Measurements from ENCODE around the gene NDOR1.

Gene NDOR1

DNA sequence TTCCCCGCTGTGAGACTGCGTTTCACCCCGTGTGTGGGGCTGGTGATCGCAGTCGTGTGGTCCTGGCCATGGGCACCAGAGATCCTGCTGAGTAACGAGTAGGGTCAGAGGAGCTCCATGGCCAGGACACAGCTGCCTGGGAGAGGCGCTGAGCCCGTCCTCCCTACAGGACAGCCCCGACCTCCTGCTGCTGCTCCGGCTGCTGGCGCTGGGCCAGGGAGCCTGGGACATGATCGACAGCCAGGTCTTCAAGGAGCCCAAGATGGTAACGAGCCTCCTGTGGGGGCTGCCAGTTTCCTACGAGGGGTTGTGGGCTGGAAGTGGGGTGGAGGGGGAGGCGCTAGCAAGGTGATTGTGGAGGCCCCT, 60.6 kb downstream of the NDOR1 start:
- DNase-seq, result no peak
